ENCODE results near the gene ING2.

GRCh38 chr4:183499389-183499788 is 5.5 kb upstream of the ING2 start:
- TF ChIP-seq ZNF555 (tag by site-specific recombination; conservative IDR thresholded peaks at IDR 0.05) (no peak), SCRT2 (tag by site-specific recombination; IDR thresholded peaks at IDR 0.05) (no peak), ZBTB8A (tag by site-specific recombination; IDR thresholded peaks at IDR 0.05) (no peak), YY1 (tag by site-specific recombination; IDR thresholded peaks at IDR 0.05) (no peak), ZNF660 (tag by site-specific recombination; IDR thresholded peaks at IDR 0.05) (no peak), ZNF704 (tag by site-specific recombination; IDR thresholded peaks at IDR 0.05) (no peak), TRIM28 (IDR thresholded peaks at IDR 0.05; ENCODE audit: borderline replicate concordance, low read length) (no peak), ZEB2 (tag by site-specific recombination; IDR thresholded peaks at IDR 0.05) (no peak), ZNF623 (tag by site-specific recombination; IDR thresholded peaks at IDR 0.05) (no peak), ZNF10 (tag by site-specific recombination; IDR thresholded peaks at IDR 0.05) (no peak)
- TF ChIP-seq, protein P1, sequence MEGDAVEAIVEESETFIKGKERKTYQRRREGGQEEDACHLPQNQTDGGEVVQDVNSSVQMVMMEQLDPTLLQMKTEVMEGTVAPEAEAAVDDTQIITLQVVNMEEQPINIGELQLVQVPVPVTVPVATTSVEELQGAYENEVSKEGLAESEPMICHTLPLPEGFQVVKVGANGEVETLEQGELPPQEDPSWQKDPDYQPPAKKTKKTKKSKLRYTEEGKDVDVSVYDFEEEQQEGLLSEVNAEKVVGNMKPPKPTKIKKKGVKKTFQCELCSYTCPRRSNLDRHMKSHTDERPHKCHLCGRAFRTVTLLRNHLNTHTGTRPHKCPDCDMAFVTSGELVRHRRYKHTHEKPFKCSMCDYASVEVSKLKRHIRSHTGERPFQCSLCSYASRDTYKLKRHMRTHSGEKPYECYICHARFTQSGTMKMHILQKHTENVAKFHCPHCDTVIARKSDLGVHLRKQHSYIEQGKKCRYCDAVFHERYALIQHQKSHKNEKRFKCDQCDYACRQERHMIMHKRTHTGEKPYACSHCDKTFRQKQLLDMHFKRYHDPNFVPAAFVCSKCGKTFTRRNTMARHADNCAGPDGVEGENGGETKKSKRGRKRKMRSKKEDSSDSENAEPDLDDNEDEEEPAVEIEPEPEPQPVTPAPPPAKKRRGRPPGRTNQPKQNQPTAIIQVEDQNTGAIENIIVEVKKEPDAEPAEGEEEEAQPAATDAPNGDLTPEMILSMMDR (tag by site-specific recombination; IDR thresholded peaks at IDR 0.05) = no peak
- TF ChIP-seq, protein P2, sequence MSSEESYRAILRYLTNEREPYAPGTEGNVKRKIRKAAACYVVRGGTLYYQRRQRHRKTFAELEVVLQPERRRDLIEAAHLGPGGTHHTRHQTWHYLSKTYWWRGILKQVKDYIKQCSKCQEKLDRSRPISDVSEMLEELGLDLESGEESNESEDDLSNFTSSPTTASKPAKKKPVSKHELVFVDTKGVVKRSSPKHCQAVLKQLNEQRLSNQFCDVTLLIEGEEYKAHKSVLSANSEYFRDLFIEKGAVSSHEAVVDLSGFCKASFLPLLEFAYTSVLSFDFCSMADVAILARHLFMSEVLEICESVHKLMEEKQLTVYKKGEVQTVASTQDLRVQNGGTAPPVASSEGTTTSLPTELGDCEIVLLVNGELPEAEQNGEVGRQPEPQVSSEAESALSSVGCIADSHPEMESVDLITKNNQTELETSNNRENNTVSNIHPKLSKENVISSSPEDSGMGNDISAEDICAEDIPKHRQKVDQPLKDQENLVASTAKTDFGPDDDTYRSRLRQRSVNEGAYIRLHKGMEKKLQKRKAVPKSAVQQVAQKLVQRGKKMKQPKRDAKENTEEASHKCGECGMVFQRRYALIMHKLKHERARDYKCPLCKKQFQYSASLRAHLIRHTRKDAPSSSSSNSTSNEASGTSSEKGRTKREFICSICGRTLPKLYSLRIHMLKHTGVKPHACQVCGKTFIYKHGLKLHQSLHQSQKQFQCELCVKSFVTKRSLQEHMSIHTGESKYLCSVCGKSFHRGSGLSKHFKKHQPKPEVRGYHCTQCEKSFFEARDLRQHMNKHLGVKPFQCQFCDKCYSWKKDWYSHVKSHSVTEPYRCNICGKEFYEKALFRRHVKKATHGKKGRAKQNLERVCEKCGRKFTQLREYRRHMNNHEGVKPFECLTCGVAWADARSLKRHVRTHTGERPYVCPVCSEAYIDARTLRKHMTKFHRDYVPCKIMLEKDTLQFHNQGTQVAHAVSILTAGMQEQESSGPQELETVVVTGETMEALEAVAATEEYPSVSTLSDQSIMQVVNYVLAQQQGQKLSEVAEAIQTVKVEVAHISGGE (tag by site-specific recombination; conservative IDR thresholded peaks at IDR 0.05; ENCODE audit: low read depth) = no peak

Data from HEK293 (cell line).